Memory B cell (primary cell): ENCODE results near the gene B4GALT6.

ENCODE experiments used
- ATAC-seq: fragments of 150-1000 bp; cut with Tn5 transposase; 2 replicates; pipeline ENCODE4 v1.10.0; 2021; ENCODE audit warnings: low read depth, mild to moderate bottlenecking, moderate library complexity
- DNase-seq, 2 donors: peaks; one replicate each; pipeline ENCODE4 v3.0.0; 2022; ENCODE audit warnings: low spot score in 2 of 2
- H3K27ac Mint-ChIP-seq: one replicate; pipeline ENCODE4 v1.8.0; 2022; ENCODE audit warnings: mild to moderate bottlenecking, moderate library complexity, mixed read lengths
- H3K27me3 Mint-ChIP-seq: one replicate; pipeline ENCODE4 v1.8.0; 2022; ENCODE audit warnings: mixed read lengths
- H3K36me3 Mint-ChIP-seq: one replicate; pipeline ENCODE4 v1.8.0; 2022; ENCODE audit warnings: mild to moderate bottlenecking, mixed read lengths
- H3K4me1 Mint-ChIP-seq: one replicate; pipeline ENCODE4 v1.8.0; 2022; ENCODE audit warnings: mixed read lengths
- H3K4me3 Mint-ChIP-seq: one replicate; pipeline ENCODE4 v1.8.0; 2022; ENCODE audit warnings: mild to moderate bottlenecking, moderate library complexity, mixed read lengths
- H3K9me3 Mint-ChIP-seq: one replicate; pipeline ENCODE4 v1.8.0; 2022; ENCODE audit warnings: mixed read lengths

B4GALT6 gene

DNA sequence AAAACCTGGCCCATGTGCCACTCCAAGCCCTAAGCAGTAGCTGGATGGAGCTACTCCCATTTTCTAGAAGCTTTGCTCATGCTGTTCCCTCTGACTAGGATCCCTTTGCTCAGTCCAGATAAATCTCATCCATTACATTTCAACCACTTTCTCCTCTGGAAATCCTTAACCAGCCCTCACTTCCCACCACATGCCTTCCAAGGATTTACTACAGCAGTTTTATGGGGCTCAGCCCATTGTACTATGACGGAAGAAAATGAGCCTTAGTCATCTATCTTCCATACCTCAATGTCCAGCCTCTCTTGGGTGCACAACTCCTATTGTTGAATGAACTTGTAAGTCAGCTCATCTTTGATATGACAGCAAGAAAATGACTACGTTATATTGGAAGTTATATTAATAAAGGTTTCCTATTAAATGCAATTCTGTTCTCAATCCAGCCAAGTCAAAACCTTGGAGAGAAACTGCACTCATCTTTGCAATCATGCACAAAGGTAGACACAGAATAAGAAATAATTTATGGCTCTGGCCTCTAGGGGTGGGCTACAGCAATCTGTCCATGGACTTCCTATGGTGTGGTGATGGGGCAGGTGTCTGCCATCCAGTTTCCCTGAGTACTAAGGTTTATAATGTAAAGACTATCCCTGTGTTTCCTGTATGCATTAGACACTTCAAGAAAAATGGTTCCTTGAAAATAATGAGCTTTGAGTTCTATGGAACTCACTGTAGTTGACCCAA lies 3.4 kb downstream of the B4GALT6 start:
- Mint-ChIP-seq H3K36me3 (no peaks in the 10 kb centered on the region), H3K27ac (no peak overlapping the region), H3K27me3 (peaks cover 17% of the 10 kb centered on the region), H3K4me3 (no peak overlapping the region), H3K4me1 (peaks cover 10% of the 10 kb centered on the region), H3K9me3 (no peaks in the 10 kb centered on the region)
- DNase-seq (no peak), ATAC-seq (no peak)

DNA sequence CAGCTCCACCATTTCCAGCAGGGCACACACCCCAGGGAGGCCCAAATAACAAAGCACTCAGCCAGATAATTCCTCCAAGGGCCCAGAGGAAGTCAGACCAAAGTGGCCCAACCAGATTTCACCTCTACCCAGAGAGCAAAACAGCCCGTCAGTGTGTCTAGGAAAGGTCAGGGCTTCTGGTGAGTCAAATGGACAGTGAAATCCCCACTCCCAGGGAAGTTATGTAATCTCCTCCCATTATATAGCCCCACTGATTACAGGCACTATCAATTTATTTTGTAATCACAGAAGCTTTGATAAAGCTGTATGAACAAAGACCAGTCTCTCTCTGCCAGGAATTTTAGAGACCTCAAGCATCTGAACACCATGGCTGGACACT lies 4.0 kb downstream of the B4GALT6 start:
- Mint-ChIP-seq H3K4me1 (peaks cover 8% of the 10 kb centered on the region), H3K4me3 (no peak overlapping the region), H3K36me3 (no peaks in the 10 kb centered on the region), H3K27ac (no peak overlapping the region), H3K27me3 (peaks cover 17% of the 10 kb centered on the region), H3K9me3 (no peaks in the 10 kb centered on the region)
- DNase-seq (no peak), ATAC-seq (no peak)

DNA sequence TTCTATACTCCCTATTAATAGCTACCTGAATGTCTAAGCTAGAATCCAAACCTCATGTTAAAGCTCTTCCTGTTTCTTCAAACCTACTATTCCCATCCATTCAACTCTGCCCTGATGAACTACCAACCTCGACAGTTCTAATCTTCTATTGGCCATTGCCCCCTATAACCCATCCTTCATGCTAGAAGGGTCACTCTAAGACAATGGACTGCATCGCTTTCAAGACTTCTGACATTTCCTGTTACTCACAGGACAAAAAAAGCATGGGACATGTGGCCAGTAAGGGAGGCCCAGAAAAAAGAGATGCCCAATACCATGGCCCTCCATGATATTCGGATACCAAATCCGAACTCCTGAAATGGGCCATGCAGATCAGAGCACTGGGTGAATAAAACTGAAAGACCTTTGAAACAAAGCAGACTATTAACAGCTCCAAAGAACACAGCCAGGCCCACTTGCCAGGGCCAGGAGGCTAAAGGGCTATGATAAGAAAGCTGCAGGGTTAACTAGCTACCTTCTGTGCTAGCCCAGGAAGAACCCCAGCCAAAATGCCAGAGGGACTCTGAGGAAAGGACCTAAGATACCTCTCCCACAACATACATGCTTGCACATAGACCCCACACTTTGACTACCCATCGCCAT lies 4.5 kb downstream of the B4GALT6 start:
- no peaks in the 10 kb centered on the region for H3K36me3 Mint-ChIP-seq
- H3K4me3 Mint-ChIP-seq: no peak overlapping the region
- H3K27ac Mint-ChIP-seq: no peak overlapping the region
- no peak for DNase-seq
- H3K27me3 Mint-ChIP-seq: peaks cover 17% of the 10 kb centered on the region
- no peaks in the 10 kb centered on the region for H3K9me3 Mint-ChIP-seq
- peaks cover 8% of the 10 kb centered on the region for H3K4me1 Mint-ChIP-seq
- no peak for ATAC-seq

DNA sequence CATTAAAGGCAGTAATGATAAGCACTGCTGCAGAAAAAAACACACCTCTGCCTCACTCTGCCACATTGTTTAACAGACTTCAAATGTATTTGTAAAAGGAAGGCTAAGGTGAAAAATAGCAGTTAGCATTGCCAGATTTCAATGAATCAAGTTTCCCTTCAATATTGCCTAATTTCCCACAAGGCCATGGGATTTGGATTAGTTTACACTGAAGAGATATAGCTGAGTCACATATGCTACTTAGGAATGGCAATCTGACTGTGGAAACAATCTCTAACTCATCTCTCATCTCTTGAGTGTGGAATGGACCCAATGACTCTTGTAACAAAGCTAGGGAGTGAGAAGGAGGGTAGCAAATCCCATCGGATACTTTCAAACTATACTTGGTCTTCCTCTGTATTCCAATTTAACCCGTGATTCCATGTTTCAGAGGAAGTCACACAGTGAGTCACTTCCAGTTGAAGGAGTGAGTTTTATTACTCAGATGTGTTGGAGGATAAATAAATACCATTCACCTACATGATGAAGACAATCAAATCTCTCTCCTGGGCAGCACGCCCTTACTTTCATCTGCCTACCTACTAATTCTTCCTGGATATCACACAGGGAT lies 5.1 kb downstream of the B4GALT6 start:
- Mint-ChIP-seq H3K9me3 (no peaks in the 10 kb centered on the region), H3K4me1 (peaks cover 5% of the 10 kb centered on the region), H3K36me3 (no peaks in the 10 kb centered on the region), H3K27me3 (peaks cover 15% of the 10 kb centered on the region), H3K4me3 (no peak overlapping the region), H3K27ac (no peak overlapping the region)
- DNase-seq (no peak), ATAC-seq (no peak)

DNA sequence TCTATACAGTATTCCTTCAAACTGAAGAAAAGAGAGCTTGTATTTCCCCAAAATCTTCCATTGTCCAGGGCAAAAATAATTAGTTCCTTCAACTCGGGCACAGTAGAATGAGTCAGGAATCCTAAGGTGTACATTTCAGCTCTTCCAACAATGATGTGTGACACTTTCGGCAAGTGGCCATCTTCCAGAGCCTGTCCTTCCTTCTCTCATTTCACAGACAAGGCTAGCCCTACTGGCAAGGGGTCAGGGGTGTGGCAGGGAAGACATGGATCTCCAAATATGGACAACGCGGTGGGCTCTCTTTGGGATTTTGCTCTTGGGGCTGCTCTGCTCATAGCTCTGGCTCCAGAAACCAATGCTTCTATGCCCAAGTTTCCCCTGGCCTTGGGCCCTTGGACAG lies 6.0 kb downstream of the B4GALT6 start:
- H3K27me3 Mint-ChIP-seq: peaks cover 11% of the 10 kb centered on the region
- no peak for ATAC-seq
- no peak overlapping the region for H3K4me3 Mint-ChIP-seq
- no peaks in the 10 kb centered on the region for H3K36me3 Mint-ChIP-seq
- no peaks in the 10 kb centered on the region for H3K9me3 Mint-ChIP-seq
- H3K4me1 Mint-ChIP-seq: no peaks in the 10 kb centered on the region
- H3K27ac Mint-ChIP-seq: no peak overlapping the region
- no peak for DNase-seq

DNA sequence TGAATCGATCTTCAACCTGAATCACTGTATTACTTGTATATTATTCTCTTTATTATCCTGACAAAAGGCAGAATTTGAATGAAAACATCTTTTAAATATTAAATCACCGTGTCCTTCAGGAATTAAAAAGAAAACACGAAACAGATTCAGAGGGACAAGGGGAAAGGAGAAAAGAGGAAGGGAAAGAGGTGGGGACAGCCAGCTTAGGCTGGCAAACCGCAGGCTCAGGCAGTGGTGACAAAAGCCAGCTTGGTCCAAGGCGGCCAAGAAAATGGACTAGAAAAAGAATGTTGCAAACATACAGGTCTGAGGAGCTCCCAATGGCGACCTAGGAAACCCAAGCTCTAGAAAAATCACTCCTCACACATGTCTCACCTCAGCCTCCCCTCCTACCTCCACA lies 6.8 kb downstream of the B4GALT6 start:
- H3K9me3 Mint-ChIP-seq: no peaks in the 10 kb centered on the region
- no peak for DNase-seq
- no peaks in the 10 kb centered on the region for H3K36me3 Mint-ChIP-seq
- H3K27ac Mint-ChIP-seq: no peak overlapping the region
- no peak for ATAC-seq
- peaks cover 11% of the 10 kb centered on the region for H3K27me3 Mint-ChIP-seq
- H3K4me1 Mint-ChIP-seq: no peaks in the 10 kb centered on the region
- no peak overlapping the region for H3K4me3 Mint-ChIP-seq

DNA sequence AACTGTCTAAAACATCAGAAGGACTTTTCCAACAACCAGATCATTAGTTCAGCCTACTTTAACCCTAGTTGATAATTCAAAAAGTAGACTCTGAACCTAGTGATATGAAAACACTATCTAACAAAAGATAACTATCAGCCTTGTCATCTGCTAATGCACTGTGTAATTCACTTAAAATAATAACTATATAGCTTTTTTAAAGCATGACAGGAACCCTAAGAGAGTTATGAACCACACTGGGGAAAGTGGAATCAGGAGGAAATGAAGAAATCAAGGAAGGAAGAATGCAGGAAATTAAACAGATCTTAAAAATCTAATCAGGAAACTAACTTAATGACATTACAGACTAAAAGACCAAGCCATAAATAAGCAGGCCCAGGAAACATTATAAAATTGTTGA lies 9.0 kb downstream of the B4GALT6 start:
- DNase-seq (no peak), ATAC-seq (no peak)
- Mint-ChIP-seq H3K36me3 (no peaks in the 10 kb centered on the region), H3K9me3 (no peaks in the 10 kb centered on the region), H3K4me1 (no peaks in the 10 kb centered on the region), H3K27me3 (peaks cover 9% of the 10 kb centered on the region), H3K27ac (no peak overlapping the region), H3K4me3 (no peak overlapping the region)

DNA sequence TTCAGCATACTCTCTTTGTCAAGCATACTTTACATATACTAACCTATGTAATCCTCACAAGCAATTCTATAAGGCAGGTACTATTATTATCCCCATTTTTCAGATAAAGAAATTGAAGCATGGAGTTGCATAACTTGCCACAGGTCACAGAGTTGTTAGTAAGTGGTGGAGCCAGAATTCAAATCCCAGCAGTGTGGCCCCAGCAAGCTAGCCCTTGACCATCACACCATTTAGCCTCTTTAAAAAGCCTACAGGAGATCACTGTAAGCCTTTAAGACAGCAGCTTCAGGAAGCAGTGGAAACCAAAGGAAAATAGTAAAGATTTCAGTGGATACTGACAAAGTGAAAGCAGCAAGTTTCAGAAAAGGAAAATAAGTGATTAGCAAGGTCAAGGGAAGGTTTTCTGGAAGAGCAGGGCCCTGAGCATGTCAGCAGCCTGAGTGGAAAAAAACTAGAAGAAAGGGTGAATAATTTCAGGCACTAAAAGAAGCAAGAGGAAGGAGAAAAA lies 11.7 kb downstream of the B4GALT6 start:
- Mint-ChIP-seq H3K36me3 (no peaks in the 10 kb centered on the region), H3K9me3 (no peaks in the 10 kb centered on the region), H3K27me3 (peaks cover 2% of the 10 kb centered on the region), H3K4me1 (no peaks in the 10 kb centered on the region), H3K4me3 (no peak overlapping the region), H3K27ac (no peak overlapping the region)
- ATAC-seq (no peak), DNase-seq (no peak)

DNA sequence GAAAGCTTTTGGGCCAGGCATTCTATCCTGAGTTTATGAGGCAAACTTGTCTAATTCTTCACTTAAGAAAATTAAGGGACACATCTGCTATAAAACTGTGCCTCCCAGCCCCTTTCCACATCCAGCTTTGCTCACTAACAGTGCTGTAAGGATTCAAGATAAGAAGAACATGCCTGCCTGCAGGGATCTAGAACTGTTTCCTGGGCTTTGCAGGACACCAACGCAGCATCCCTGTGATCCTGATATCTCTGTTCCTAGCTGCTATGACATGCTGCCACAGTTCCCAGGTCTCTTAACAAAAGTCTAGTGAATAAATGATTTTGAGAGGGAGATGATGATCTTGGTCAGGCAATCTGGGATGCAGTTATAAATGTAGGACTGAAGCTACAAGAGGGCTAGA lies 12.4 kb downstream of the B4GALT6 start:
- H3K9me3 Mint-ChIP-seq: no peaks in the 10 kb centered on the region
- H3K27ac Mint-ChIP-seq: no peak overlapping the region
- H3K36me3 Mint-ChIP-seq: no peaks in the 10 kb centered on the region
- DNase-seq (no peak), ATAC-seq (no peak)
- peaks cover 2% of the 10 kb centered on the region for H3K27me3 Mint-ChIP-seq
- no peaks in the 10 kb centered on the region for H3K4me1 Mint-ChIP-seq
- no peak overlapping the region for H3K4me3 Mint-ChIP-seq

DNA sequence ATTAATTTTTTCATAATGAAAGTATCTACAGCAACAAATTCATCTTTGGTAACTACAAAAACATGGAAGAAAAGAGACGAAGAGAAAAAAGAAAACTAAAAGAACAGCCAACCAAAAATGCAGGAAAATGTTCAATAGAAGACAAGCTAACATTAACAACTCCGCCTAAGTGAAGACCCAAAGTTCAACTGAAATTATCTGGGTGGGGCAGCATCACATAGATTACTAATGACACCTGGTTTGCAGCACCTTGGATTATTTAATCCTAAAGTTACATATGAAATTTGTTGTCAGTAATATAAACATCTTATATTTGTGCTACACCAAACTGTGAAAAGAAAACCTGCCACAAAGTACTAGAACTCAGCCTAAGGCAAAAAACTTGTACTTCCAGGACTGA lies 14.8 kb downstream of the B4GALT6 start:
- DNase-seq: no peak
- H3K27ac Mint-ChIP-seq: no peak overlapping the region
- H3K4me3 Mint-ChIP-seq: no peak overlapping the region
- no peaks in the 10 kb centered on the region for H3K4me1 Mint-ChIP-seq
- ATAC-seq: no peak
- no peaks in the 10 kb centered on the region for H3K9me3 Mint-ChIP-seq
- H3K27me3 Mint-ChIP-seq: peaks cover 2% of the 10 kb centered on the region
- no peaks in the 10 kb centered on the region for H3K36me3 Mint-ChIP-seq

DNA sequence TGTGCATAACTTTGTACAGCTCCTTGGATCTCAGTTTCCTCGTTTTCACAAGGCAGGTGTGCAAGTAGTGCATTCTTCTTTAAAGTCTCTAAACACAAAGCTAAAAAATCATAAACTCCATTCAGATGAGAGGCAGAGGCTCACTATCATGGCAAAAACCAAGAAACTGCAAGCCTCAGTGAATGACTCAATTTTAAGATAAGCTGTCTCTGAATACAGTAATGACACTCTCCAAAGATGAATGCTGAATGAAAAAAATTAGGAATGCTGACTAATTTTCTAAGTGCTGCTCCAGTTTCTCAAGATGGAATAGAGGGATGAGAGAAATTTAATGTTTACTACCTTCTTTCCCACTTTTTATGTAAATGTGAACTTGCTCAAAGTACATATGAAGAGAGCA lies 17.2 kb downstream of the B4GALT6 start:
- no peaks in the 10 kb centered on the region for H3K4me1 Mint-ChIP-seq
- no peak for DNase-seq
- no peak overlapping the region for H3K4me3 Mint-ChIP-seq
- no peaks in the 10 kb centered on the region for H3K36me3 Mint-ChIP-seq
- no peak overlapping the region for H3K27ac Mint-ChIP-seq
- H3K27me3 Mint-ChIP-seq: peaks cover 2% of the 10 kb centered on the region
- no peak for ATAC-seq
- no peaks in the 10 kb centered on the region for H3K9me3 Mint-ChIP-seq

DNA sequence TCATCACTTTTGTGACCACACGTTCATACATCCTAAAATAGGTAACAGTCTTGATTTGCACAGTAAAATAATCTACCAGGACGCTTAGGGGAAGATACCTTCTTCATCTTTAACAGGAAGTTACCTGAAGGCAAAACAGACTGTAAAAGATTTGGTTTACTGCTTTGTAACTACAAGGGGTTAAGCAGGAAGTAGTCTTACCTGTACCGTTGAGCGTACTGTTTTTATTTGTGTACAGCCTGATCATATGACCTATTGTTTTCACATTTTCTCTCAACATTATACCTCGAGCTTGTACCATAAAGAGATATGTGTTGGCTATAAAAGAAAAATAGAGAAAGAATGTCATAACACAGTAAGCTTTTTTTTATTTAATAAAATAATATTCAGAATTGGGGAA lies 18.3 kb downstream of the B4GALT6 start:
- no peaks in the 10 kb centered on the region for H3K4me1 Mint-ChIP-seq
- no peak overlapping the region for H3K4me3 Mint-ChIP-seq
- peaks cover 2% of the 10 kb centered on the region for H3K27me3 Mint-ChIP-seq
- no peaks in the 10 kb centered on the region for H3K9me3 Mint-ChIP-seq
- no peaks in the 10 kb centered on the region for H3K36me3 Mint-ChIP-seq
- ATAC-seq: no peak
- H3K27ac Mint-ChIP-seq: no peak overlapping the region
- no peak for DNase-seq

DNA sequence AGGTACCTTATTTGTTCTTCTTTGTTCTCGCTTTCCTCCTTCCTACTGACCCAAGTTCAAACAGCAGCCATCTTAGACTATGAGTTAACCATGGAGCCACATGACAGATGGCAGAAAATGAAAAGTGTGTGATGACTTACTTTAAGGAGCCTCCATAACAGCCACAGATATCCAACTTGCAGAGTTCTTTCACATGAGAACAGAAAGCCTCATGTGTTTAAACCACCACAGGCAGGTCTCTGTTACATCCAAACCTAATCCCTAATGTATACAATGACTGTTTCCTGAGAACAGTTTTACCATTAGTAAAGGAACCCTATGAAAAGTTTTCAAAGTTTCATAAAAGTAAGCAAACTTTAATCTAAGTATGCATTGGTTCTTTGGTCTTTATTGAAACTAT lies 20.3 kb downstream of the B4GALT6 start:
- no peak for ATAC-seq
- Mint-ChIP-seq H3K4me3 (no peak overlapping the region), H3K36me3 (no peaks in the 10 kb centered on the region), H3K4me1 (peaks cover 2% of the 10 kb centered on the region), H3K9me3 (no peaks in the 10 kb centered on the region), H3K27me3 (no peaks in the 10 kb centered on the region), H3K27ac (no peak overlapping the region)
- DNase-seq: no peak

DNA sequence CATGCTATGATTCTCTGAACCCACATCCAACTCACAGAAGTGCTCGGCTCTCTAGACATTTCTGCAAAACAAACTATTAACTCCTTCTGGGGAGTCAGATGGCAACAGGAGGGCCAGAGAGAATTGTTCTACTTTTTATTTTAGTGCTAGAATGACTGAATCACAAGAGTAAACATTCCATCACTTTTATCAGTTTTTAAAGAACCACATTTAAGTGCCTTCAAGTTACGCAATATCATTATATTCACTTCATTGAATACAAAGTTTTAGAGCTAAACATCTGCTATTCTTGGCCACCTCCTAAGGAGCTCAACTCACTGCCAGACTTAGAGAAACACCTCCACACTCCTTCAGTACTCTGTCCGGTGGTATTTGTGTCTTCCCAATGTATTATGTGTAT lies 22.4 kb downstream of the B4GALT6 start:
- H3K27me3 Mint-ChIP-seq: no peaks in the 10 kb centered on the region
- no peaks in the 10 kb centered on the region for H3K36me3 Mint-ChIP-seq
- H3K4me3 Mint-ChIP-seq: no peak overlapping the region
- H3K27ac Mint-ChIP-seq: no peak overlapping the region
- DNase-seq (no peak), ATAC-seq (no peak)
- H3K9me3 Mint-ChIP-seq: no peaks in the 10 kb centered on the region
- peaks cover 14% of the 10 kb centered on the region for H3K4me1 Mint-ChIP-seq
